ENCODE data around the gene CD109.

The CD109 gene

DNA sequence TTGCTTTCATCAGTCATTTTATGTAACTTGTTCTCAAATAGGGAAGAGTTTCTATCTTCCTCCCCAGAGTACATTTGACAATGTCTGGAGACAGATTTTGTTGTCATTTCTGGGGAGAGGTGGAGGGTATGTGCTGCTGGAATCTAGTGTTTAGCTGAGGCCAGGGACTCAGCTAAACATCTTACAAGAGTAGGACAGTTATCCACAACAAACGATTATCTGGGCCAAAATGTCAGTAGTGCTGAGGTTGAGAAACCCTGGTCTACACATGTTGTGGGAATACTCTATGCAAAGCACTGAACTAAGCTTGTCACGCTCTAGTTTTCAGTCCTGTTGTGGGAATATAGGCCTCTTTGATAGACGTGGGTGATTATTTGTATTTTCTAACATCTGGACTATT, 171.4 kb downstream of the CD109 start:
- no peak for DNase-seq

- no peak for DNase-seq
Observed at GRCh38 chr6:73870907-73871306, 174.9 kb downstream of the CD109 start.

- no peak for DNase-seq
Observed at GRCh38 chr6:73873081-73873480, 177.1 kb downstream of the CD109 start.
